Smooth muscle cell (in vitro differentiated cells): ENCODE results near the gene APBA2. TPM values are rescaled to one million over a fixed set of nuclear protein-coding genes. Genes with fewer than 3 reads are reported as not detected.

Experiments used
- DNase-seq: peaks from one replicate; lab custom pipeline; 2025; ENCODE audit not compliant: unreplicated experiment; lab: John Stamatoyannopoulos, UW
- H2AFZ ChIP-seq: fragments of 200-600 bp; sonication (generic); 2 replicates; pipeline ENCODE4 v1.6.0; 2016; ENCODE audit warnings: antibody characterized with exemption, low read depth, mild to moderate bottlenecking
- H3F3A ChIP-seq: fragments of 200-600 bp; sonication (generic); 2 replicates; pipeline ENCODE4 v1.6.0; 2017; ENCODE audit warnings: antibody characterized with exemption, low read depth
- H3K27ac ChIP-seq: fragments of 200-600 bp; sonication (generic); 2 replicates; pipeline ENCODE4 v1.5.1; 2016; ENCODE audit warnings: low read depth, mild to moderate bottlenecking
- H3K27me3 ChIP-seq: fragments of 200-600 bp; sonication (generic); 2 replicates; pipeline ENCODE4 v1.6.1; 2016; ENCODE audit warnings: low read depth, mild to moderate bottlenecking
- H3K36me3 ChIP-seq: fragments of 200-600 bp; sonication (generic); 2 replicates; pipeline ENCODE4 v1.5.1; 2016; ENCODE audit warnings: low read depth
- H3K4me1 ChIP-seq: fragments of 200-600 bp; sonication (generic); 2 replicates; pipeline ENCODE4 v1.5.1; 2016; ENCODE audit warnings: low read depth
- H3K4me2 ChIP-seq: fragments of 200-600 bp; sonication (generic); 2 replicates; pipeline ENCODE4 v1.6.0; 2016; ENCODE audit warnings: mild to moderate bottlenecking
- H3K4me3 ChIP-seq: fragments of 200-600 bp; sonication (generic); 2 replicates; pipeline ENCODE4 v1.5.1; 2016; ENCODE audit warnings: mild to moderate bottlenecking
- H3K79me2 ChIP-seq: fragments of 200-600 bp; sonication (generic); 2 replicates; pipeline ENCODE4 v1.6.0; 2016; ENCODE audit warnings: low read depth, mild to moderate bottlenecking
- H3K9ac ChIP-seq: fragments of 200-600 bp; sonication (generic); 2 replicates; pipeline ENCODE4 v1.6.0; 2016; ENCODE audit warnings: low read depth
- H3K9me3 ChIP-seq: fragments of 200-600 bp; sonication (generic); replicated peaks from 2 replicates; pipeline ENCODE4 v1.5.1; 2016; ENCODE audit warnings: low read depth
- H4K20me1 ChIP-seq: fragments of 200-600 bp; sonication (generic); 2 replicates; pipeline ENCODE4 v1.6.0; 2016; ENCODE audit warnings: low read depth
- CTCF ChIP-seq: fragments of 200-600 bp; sonication (generic); IDR thresholded peaks from 2 replicates; pipeline ENCODE4 v1.5.1; 2017; ENCODE audit warnings: borderline replicate concordance, mild to moderate bottlenecking, antibody characterized with exemption; ENCODE audit not compliant: insufficient read depth, poor library complexity, severe bottlenecking
- WGBS: methylation state at CpG from one replicate; pipeline ENCODE4 v1.1.7; 2016; ENCODE audit warnings: low lambda C conversion rate; 5-methylcytosine and 5-hydroxymethylcytosine counted together
- polyA plus RNA-seq: library from polyadenylated mRNA; unstranded; fragments of >200 nt; fragmentation: Nextera tagmentation; extraction: Ambion mirVana; gene quantifications from 2 replicates; pipeline ENCODE4 v1.2.1, GENCODE V29; 2016
- total RNA-seq: library from RNA; depleted of rRNA; stranded (reverse); fragments of >200 nt; gene quantifications from 2 replicates; pipeline ENCODE4 v1.2.3, GENCODE V29; 2014

APBA2 gene
- total and polyA plus RNA-seq, 2 experiments from 2014 or later = 10.2 to 14.9 TPM

DNA sequence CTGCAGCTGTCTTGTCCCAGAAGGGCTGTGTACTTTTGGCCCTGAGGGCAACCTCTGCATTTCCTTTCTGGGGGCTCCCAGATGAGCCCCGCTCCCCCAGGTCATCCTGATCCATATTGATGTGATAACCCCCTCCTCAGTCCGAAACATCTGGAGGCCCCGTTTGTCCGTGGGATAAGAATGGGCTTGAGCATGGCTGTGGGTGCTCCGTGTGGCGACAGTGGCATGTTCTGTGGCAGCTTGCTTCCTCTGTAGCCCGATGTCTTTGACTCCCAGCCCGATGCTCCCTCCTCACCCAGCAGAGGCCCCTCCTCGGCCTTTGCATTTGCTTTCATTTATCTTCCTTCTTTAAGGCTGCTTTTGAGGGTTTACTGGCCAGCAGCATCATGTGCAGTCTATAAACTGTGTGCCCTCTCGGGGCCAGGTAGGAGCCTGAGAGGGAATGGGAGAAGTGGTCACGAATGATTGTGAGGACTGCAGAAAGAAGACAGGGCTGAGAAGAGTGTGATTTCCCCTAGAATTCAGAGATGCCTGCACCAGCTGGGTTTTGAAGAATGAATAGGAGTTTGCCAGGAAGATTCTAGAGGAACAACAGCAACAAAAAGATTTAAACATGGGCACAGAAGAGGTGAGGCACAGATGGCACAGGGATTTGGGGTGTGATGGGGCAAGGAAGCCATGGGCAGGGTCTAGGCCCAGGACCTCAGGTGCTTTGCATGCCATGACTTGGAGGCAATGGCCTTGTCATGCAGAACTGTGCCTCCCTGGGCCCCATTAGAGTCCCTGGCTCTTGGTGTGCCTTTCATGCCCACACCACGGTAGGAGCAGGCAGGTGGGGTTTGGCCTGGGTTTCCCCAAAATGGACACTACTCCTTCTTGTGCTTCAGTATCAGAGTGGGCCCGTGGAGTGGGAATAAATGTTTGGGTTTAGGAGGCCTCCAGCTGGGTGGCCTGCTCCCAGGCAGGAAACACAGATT, 34.2 kb downstream of the APBA2 start:
- Histone ChIP-seq H3K27ac (no peak overlapping the region), H3K4me1 (no peaks in the 10 kb centered on the region), H3K27me3 (no peaks in the 10 kb centered on the region), H3K79me2 (no peaks in the 10 kb centered on the region), H4K20me1 (no peaks in the 10 kb centered on the region), H3K36me3 (no peaks in the 10 kb centered on the region), H2AFZ (no peak overlapping the region), H3F3A (no peaks in the 10 kb centered on the region), H3K4me3 (no peak overlapping the region), H3K9ac (no peak overlapping the region), H3K4me2 (peak overlapping the region; percentile 86), H3K9me3 (no peaks in the 10 kb centered on the region)
- no peak for TF ChIP-seq CTCF
- no peak for DNase-seq
- 88% methylated on average over 13 of the region's 13 CpGs for whole genome bisulfite sequencing

DNA sequence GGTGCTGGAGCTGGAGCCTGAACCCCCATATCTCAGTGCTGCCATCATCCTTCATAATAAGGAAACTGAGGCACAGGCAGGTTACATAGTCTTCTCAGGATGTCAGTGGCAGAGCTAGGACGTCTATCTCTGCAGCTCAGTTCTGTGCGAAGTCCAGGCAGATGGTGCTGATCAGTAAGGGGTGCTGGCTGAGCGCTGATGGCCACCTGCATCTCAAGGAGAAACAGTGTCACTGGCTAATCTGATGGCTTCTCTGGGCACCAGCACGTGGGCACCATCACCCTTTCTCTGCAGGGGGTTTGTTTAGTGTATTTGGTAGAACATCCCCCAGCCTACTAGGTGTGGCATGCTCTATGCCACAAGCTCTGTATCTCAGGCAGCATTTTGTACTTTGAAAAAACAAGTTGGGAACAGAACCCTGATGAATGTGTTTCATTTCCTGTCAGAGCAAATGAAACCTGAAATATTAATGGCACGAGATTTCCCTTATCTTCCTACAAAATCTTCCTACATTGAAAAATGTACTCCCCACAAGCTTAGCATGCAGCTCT, 35.1 kb downstream of the APBA2 start:
- no peak for TF ChIP-seq CTCF
- 93% methylated on average over 5 of the region's 5 CpGs for WGBS
- Histone ChIP-seq H3K4me2 (no peak overlapping the region), H3K4me3 (no peak overlapping the region), H4K20me1 (no peaks in the 10 kb centered on the region), H3K36me3 (no peaks in the 10 kb centered on the region), H2AFZ (no peak overlapping the region), H3K79me2 (no peaks in the 10 kb centered on the region), H3K27ac (no peak overlapping the region), H3F3A (no peaks in the 10 kb centered on the region), H3K4me1 (no peaks in the 10 kb centered on the region), H3K9ac (no peak overlapping the region), H3K9me3 (no peaks in the 10 kb centered on the region), H3K27me3 (no peaks in the 10 kb centered on the region)
- DNase-seq = no peak

DNA sequence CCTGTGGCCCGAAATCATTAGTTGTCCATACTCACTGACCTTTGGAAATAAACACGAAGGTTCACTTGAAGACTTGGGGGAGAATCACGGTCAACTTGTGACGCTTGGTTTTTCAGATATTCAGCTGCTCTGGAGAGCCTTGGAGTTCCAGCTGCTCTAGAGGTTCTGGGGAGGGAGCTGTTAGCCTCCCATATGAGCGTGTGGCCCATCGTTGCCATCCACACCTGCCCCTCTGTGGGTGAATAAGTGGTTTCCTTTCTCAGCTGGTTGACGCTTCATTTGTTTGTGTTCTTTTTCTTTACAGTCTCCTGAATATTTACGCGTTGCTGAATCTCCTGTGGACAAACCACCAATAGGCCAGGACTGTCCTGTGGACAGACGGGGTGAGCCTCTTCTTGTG, 35.6 kb downstream of the APBA2 start:
- Histone ChIP-seq H3K4me2 (no peak overlapping the region), H2AFZ (no peak overlapping the region), H3K9ac (no peak overlapping the region), H3K4me1 (no peaks in the 10 kb centered on the region), H4K20me1 (no peaks in the 10 kb centered on the region), H3K4me3 (no peak overlapping the region), H3K79me2 (no peaks in the 10 kb centered on the region), H3K27me3 (no peaks in the 10 kb centered on the region), H3F3A (no peaks in the 10 kb centered on the region), H3K36me3 (no peaks in the 10 kb centered on the region), H3K27ac (no peak overlapping the region), H3K9me3 (no peaks in the 10 kb centered on the region)
- 94% methylated on average over 10 of the region's 10 CpGs for WGBS
- no peak for DNase-seq
- no peak for TF ChIP-seq CTCF
